GM18507 (cell line): Measurements from ENCODE around the gene ENKUR.
"Not testable (repeated sequence)": the region's sequence is repeated elsewhere in the genome, so short reads cannot be mapped to it uniquely, and the experiment has no call there.

Source experiments
- DNase-seq: peaks from one replicate; pipeline ENCODE4 v3.0.0; 2011; ENCODE audit warnings: low read depth; ENCODE audit not compliant: insufficient read length; ENCODE audit errors: extremely low spot score
- FAIRE-seq: peaks from 2 replicates; lab custom pipeline; 2011; peaks lifted over from hg19 to GRCh38; lab: Jason Lieb, UNC

The ENKUR gene

DNA sequence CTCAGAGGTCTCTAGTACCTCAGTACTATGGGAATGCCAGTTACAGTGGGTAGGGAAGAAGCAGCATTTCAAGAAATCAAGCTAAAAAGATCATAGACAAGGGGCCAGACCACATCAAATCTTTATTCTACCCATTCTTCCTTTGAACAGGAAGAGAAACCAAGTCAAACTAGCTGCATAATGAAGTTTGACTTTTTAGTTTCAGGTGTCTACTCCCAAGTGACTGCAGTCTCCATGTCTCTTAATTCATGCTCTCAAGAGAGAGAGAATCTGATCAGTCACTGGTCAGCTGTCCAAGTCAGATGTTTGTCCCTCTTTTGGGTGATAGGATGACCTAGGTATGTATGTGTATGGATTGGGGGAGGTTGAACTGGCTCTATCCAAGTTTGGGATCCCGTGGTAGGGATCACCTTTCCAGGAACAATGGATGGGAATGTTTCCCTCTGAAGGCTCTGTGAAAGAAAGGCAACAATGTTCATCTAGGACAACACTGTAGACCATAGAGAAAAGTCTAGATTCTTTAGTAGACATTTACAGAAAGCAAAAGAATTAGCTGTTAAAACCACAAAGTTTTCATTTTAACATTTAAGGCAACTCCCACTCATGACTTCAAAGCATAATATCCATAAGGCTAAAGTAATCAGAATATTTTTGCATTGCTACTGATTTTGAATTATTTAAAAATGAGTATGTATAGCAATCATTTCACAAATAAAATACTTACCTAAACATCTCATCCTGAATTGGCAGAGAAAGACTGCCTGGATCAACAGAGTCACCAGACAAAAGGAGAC is 33.4 kb downstream of the ENKUR start:
- FAIRE-seq = peak; percentile 63

DNA sequence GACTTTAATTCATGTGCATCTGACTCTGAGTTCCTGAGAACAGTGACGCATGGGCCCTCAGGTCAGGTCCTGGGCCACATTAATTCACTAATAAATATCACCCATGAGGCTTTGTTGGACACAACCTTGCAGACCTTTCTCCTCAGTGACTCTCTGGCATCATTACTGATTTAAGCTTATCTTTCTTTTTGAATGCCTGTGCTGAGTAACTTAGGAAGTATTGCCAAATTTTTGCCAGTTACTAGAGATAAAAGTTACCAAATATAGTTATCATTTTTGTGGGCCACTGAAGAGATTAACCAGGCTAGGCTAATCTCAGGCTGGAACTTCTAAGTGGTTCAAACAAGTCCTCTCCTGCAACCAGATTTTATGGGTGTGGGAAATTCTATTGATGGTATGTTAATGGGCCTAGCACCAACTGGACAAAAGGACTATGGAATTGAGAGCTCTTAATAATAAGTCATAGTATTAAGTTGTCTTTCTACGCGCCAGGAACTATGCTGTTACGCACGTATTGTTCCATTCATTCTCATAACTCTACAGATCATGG is 34.7 kb downstream of the ENKUR start:
- no peak for FAIRE-seq

More for the DNA sequence above, 33.4 kb downstream of the ENKUR start:
- DNase-seq = no peak

GRCh38 chr10:24979685-24980084 is 36.3 kb downstream of the ENKUR start:
- FAIRE-seq (no peak), DNase-seq (no peak)

More for the DNA sequence above, 34.7 kb downstream of the ENKUR start:
- DNase-seq = no peak

- DNase-seq = no peak
- no peak for FAIRE-seq
Observed at GRCh38 chr10:24974976-24975375, 41.0 kb downstream of the ENKUR start.

GRCh38 chr10:24973163-24973562 is 42.8 kb downstream of the ENKUR start:
- DNase-seq (no peak), FAIRE-seq (no peak)

DNA sequence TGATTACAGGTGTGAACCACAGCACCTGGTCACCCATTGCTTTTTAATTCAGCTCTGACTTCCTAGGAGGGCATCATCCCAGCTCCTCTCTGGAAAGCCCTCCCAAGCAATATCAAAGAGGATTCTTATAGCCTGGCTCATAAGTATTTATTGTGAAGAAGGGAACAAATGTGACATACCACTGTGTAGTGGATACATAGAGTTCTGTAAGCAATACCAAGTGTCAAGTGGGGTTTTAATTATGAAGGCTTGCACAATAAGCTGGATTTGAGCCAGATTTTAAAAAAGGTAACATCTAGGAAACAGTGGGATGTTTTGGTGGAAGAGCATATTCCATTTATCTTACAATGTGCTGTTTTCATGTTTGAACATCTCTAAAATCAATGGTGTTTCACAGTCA is 44.6 kb downstream of the ENKUR start:
- FAIRE-seq (no peak), DNase-seq (no peak)

GRCh38 chr10:24969841-24970281 is 46.1 kb downstream of the ENKUR start:
- FAIRE-seq = no peak
- no peak for DNase-seq

DNA sequence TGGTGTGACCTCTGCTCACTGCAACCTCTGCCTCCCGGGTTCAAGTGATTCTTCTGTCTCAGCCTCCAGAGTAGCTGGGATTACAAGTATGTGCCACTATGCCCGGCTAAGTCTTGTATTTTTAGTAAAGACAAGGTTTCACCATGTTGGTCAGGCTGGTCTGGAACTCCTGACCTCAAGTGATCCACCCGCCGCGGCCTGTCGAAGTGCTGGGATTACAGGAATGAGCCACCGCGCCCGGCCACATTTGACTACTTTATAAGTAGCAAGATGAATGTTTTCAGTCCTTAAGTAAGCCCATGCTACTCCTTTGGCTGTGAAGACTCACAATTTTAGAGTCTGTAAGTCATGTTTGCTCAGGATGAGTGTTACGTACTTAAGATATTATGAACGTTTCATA is 47.0 kb downstream of the ENKUR start:
- DNase-seq, FAIRE-seq: not testable (repeated sequence)

GRCh38 chr10:24968349-24968748 is 47.6 kb downstream of the ENKUR start:
- FAIRE-seq (no peak), DNase-seq (no peak)

GRCh38 chr10:24966962-24967481 is 48.9 kb downstream of the ENKUR start:
- no peak for FAIRE-seq
- no peak for DNase-seq

DNA sequence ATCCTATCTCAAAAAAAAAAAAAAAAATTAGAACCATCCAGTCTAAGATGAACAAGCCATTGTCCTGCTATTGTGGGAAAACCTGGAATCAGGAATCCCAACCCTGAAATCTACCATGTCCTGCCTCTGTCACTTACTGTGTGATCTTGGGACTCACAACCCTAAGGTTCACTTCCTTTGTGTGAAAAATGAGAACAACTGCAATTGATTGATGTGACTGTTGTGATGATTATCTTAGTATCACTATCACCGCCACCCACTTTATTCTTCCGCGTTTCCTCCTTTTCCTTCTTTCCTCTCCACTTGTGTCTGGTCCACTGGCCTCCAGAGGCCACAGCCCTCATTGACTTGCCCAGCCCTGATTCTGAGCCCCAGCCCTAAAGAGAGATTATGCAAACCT is 50.9 kb downstream of the ENKUR start:
- no peak for DNase-seq
- FAIRE-seq = no peak

DNA sequence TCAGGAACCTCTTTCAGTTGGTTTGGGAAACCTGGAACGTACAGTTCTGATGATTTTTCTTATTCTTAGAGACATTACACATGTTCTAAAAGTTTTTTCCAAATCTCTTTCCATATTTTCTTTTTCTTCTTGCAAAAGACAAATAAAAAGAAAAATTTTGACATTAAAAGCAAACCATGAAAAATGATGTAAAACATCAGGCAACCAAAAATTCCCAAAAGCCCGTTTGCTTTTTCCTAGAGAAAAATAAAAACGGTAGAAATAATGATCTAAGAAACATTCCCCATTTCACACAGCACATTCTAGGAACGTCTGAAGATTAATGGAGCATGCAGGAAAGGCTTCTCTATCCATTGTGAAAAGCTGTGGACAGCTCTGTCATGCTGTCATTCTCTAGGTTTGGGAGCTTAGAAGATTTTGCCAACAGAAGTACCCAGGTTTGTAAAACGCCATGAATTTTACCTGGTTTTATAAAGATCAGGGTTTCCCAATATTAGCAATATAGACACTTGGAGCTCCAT is 52.4 kb downstream of the ENKUR start:
- DNase-seq (no peak), FAIRE-seq (no peak)

DNA sequence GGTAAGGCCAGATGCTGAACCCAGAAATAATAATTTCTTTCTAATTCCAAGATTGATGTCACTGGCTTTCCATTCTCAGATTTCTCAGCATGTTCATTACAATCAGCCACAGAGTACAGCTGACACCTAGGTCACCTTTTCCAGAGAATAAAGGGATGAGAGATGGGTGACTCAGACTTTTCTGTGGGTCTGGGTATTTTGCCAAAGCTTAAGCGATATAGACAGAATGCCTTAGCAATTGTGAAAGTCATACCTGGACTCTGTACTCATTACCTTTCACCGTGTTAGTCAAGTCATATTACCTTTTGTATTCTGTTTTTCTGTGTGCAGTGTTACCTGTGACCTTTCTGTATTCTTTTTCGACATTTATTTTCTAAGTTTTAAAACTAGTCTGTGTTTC is 53.0 kb downstream of the ENKUR start:
- DNase-seq = no peak
- no peak for FAIRE-seq

GRCh38 chr10:24961582-24961981 is 54.4 kb downstream of the ENKUR start:
- DNase-seq (no peak), FAIRE-seq (no peak)

GRCh38 chr10:24959382-24959730 is 56.6 kb downstream of the ENKUR start:
- DNase-seq (no peak), FAIRE-seq (no peak)

DNA sequence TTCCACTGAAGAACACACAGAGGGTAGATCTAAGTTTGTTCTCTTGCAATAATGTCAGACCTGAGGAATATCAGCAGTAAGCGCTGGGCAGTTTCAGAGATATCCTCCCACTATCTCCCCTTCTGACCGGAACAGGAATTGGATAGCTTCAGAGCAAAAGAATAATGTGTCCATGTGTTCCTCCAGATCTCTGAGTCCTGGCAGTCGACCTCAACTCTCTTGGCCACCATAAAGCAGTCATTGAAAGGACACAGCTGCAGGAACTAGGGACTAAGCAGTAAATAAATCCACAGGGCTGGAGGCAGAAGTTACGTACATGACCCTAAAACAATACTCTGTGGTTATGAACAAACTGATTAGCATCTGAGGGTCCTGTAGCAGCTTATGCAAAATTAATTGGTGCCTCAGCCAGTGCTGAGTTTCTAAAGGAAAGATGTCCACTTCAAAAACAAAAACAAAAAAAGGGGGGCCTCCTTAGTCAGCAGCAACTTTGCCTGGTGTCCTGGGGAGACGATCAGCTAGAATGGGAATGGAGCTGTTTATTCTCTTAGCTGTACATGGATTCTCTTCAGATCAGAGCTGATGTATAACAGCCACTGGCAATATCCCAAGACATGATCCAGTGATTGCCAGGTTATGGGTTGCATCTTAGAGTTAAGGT is 57.1 kb downstream of the ENKUR start:
- DNase-seq (no peak), FAIRE-seq (no peak)

DNA sequence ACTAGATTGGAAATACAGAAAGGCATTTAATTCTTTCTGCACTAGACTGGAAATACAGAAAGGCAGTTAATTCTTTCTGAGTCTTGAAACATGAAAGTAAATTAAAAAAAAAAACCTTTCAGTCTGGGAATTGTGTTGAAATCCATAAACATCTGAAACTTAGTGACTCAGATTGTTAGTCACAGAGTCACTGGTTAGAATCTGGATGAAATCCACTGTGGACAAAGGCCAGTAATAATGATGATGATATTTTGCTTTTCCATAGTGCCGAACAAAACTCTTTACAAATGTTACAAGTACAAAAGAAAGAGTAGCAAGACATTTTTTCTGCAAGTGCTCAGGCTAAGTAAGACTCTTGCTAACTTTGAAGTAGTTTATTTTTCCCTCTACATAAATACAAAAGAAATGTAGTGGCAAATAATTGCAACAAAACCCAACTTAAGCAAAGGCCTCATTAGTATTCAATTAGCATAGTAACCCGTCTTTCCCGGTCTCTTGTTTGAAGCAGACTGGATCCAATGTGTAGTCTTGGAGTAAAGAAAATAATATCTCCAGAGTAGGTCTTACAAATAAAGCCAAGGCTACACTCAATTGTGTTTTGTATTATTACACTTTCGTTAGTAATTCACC is 57.8 kb downstream of the ENKUR start:
- FAIRE-seq (no peak), DNase-seq (no peak)

GRCh38 chr10:24957624-24958051 is 58.3 kb downstream of the ENKUR start:
- not testable (repeated sequence) for FAIRE-seq, DNase-seq

- DNase-seq (no peak), FAIRE-seq (no peak)
Observed at GRCh38 chr10:24953675-24954074, 62.3 kb downstream of the ENKUR start.
